NCI-H345 (cell line): ENCODE measurements around the gene TBC1D20.
"Not testable (repeated sequence)": the region's sequence is repeated elsewhere in the genome, so short reads cannot be mapped to it uniquely, and the experiment has no call there.

Experiments
- DNase-seq: peaks from one replicate; lab custom pipeline; 2025; lab: John Stamatoyannopoulos, UW

TBC1D20 gene

GRCh38 chr20:462199-462991, at the start of gene TBC1D20:
TBC1D20 (minus strand) TSS chr20:462533; CDS start chr20:462405, 128 bp downstream.
- peak; percentile 94 for DNase-seq

GRCh38 chr20:510328-511057, 48.2 kb upstream of the TBC1D20 start:
- not testable (repeated sequence) for DNase-seq

- DNase-seq, result not testable (repeated sequence)
Observed at GRCh38 chr20:508364-508787, 46.0 kb upstream of the TBC1D20 start.

- DNase-seq, result no peak
Observed at GRCh38 chr20:507761-508332, 45.5 kb upstream of the TBC1D20 start.

GRCh38 chr20:507006-507758, 44.8 kb upstream of the TBC1D20 start:
- no peak for DNase-seq

GRCh38 chr20:504632-505075, 42.3 kb upstream of the TBC1D20 start:
- no peak for DNase-seq

- no peak for DNase-seq
Observed at GRCh38 chr20:503048-503737, 40.9 kb upstream of the TBC1D20 start.

- no peak for DNase-seq
Observed at GRCh38 chr20:497979-498378, 35.6 kb upstream of the TBC1D20 start.

- DNase-seq, result no peak
Observed at GRCh38 chr20:496126-496696, 33.9 kb upstream of the TBC1D20 start.

- no peak for DNase-seq
Observed at GRCh38 chr20:492159-492558, 29.8 kb upstream of the TBC1D20 start.

- no peak for DNase-seq
Observed at GRCh38 chr20:487655-488054, 25.3 kb upstream of the TBC1D20 start.

- DNase-seq, result no peak
Observed at GRCh38 chr20:483815-484644, 21.7 kb upstream of the TBC1D20 start.

GRCh38 chr20:481167-481566, 18.8 kb upstream of the TBC1D20 start:
- DNase-seq, result no peak

- no peak for DNase-seq
Observed at GRCh38 chr20:480044-480443, 17.7 kb upstream of the TBC1D20 start.

- no peak for DNase-seq
Observed at GRCh38 chr20:479487-479886, 17.2 kb upstream of the TBC1D20 start.

GRCh38 chr20:478949-479429, 16.7 kb upstream of the TBC1D20 start:
- peak; percentile 72 for DNase-seq

- no peak for DNase-seq
Observed at GRCh38 chr20:478010-478948, 15.9 kb upstream of the TBC1D20 start.

- DNase-seq, result not testable (repeated sequence)
Observed at GRCh38 chr20:476561-477249, 14.4 kb upstream of the TBC1D20 start.
